Inflammatory macrophage treated with lipopolysaccharide for 4 hours (primary cell): ENCODE data around the gene SYT6.
"Not testable (repeated sequence)": the region's sequence is repeated elsewhere in the genome, so short reads cannot be mapped to it uniquely, and the experiment has no call there.

ENCODE experiments used
- DNase-seq: peaks from one replicate; pipeline ENCODE4 v3.0.0-alpha.2; 2020

Gene SYT6

GRCh38 chr1:114065671-114066070, 88.0 kb downstream of the SYT6 start:
- DNase-seq: peak; percentile 13

DNA sequence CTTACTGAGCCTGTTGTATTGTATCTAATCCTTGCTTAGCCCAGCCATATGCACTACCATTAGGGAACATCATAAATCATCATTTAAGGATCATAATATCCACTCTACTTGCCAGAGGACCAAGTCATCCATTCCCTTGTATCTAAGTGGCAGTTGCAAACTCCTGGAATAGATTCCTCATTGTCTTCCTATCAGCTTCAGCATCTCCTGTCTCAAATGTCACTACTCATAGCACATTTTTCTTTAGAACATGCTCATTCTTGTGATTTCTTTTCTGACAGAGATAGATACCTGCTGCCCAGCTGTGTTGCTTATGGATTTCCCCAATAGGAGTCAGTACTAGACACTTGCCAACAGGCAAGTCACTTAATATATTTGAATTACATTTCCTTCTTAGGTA, 90.1 kb downstream of the SYT6 start:
- DNase-seq: no peak

- DNase-seq: no peak
Measured at GRCh38 chr1:114062477-114063099, 91.1 kb downstream of the SYT6 start.

- DNase-seq: no peak
Measured at GRCh38 chr1:114061121-114061830, 92.4 kb downstream of the SYT6 start.

DNA sequence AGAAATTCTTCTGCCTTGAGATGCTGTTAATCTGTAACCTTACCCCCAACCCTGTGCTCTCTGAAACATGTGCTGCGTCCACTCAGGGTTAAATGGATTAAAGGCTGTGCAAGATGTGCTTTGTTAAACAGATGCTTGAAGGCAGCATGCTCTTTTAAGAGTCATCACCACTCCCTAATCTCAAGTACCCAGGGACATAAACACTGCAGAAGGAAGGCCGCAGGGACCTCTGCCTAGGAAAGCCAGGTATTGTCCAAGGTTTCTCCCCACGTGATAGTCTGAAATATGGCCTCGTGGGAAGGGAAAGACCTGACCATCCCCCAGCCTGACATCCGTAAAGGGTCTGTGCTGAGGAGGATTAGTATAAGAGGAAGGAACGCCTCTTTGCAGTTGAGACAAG, 95.4 kb downstream of the SYT6 start:
- DNase-seq: not testable (repeated sequence)

GRCh38 chr1:114054148-114054547, 99.5 kb downstream of the SYT6 start:
- no peak for DNase-seq

DNA sequence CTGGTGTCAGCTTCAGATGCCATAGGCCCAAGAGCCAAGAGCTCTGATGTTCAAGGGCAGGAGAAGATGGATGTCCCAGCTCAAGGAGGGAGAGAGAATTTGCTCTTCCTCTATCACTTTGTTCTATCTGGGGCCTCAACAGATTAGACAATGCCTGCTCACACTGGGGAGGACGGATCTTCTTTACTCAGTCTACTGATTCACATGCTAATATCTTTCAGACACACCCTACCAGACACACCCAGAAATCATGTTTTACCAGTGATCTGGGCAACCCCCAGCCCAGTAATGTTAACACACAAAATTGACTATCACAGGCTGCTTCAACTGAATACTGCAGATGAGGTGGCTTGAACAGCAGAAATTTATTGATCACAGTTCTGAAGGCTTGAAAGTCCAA, 105.4 kb downstream of the SYT6 start:
- DNase-seq: no peak

GRCh38 chr1:114043548-114043947, 110.1 kb downstream of the SYT6 start:
- no peak for DNase-seq

DNA sequence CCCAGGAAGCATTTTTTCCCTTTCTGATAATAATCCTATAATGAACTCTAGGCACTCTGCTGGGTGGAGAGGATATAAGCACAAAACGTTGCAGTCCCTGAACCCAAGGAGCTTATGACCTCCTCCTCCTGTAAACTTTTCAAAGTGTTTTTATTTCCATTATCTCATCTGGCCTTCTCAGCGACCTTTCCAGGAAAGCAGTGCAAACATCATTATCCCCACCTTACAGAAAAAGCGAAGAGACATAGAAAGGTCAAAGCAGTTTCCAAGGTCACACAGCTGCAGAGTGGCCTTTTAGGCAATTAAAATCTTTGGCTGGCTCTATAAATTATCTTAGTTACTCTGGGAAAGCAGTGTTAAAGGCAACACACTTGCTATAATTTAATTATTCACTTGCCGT, 110.6 kb downstream of the SYT6 start:
- DNase-seq: no peak

DNA sequence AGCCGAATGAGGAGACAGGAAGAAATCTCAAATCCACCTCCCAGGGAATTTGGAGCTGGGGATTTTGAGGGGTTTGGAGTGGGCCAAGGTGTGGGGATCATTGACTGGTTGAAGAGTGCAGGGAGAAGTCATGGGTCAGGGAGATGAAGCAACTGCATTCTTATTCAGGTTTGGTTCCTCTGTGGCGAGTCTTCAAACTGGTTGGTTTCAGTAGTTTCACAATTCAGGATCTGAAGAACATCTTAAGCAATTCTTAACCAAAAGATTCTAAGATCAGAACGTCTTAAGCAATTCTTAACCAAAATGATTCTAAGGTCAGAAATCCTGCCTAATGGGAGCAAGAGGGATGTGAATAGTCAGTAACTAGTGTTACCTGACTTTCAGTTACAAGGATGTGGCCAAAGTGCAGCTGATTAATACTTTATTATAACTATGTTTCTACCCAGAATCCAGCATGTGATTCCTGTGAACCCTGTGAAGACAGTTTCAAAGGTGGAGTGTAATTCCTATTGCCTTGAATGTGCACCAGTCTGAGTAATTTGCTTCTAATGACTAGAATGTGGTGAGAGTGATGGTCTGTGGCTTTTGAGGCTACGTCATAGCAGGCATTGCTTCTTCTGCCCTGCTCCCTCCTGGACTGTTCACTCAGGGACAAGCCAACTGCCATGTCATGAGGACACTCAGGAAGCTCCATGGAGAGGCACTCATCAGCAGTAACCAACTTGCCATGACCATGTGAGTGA, 113.2 kb downstream of the SYT6 start:
- DNase-seq: peak; percentile 90
